Activated naive CD4-positive, alpha-beta T cell treated with anti-CD3 and anti-CD28 coated beads, Interleukin-2, amount 50 U/mL, for 72 hours (primary cell): ENCODE measurements around the gene DMRT3. TPM values are rescaled to one million over a fixed set of nuclear protein-coding genes. Genes with fewer than 3 reads are reported as not detected.

ENCODE experiments used
- ATAC-seq, 2 donors: fragments of 150-1000 bp; cut with Tn5 transposase; 2 replicates each; pipeline ENCODE4 v1.10.0; 2021; ENCODE audit warnings: mild to moderate bottlenecking in 2 of 2, moderate library complexity in 2 of 2
- DNase-seq, 2 donors: peaks; one replicate each; pipeline ENCODE4 v3.0.0; 2021 to 2022; ENCODE audit warnings: low spot score in 2 of 2
- H3K27ac Mint-ChIP-seq, 2 donors: one replicate each; pipeline ENCODE4 v1.8.0; 2022; ENCODE audit warnings: mild to moderate bottlenecking in 2 of 2, mixed read lengths in 2 of 2
- H3K36me3 Mint-ChIP-seq, 2 donors: one replicate each; pipeline ENCODE4 v1.8.0; 2022; ENCODE audit warnings: mixed read lengths in 2 of 2
- H3K9me3 Mint-ChIP-seq, 2 donors: one replicate each; pipeline ENCODE4 v1.8.0; 2022; ENCODE audit warnings: mixed read lengths in 2 of 2
- total RNA-seq, 2 donors: library from RNA; stranded (reverse); gene quantifications; one replicate each; pipeline ENCODE4 v1.2.3, GENCODE V29; 2022

The DMRT3 gene
- total RNA-seq = not detected

GRCh38 chr9:976258-976942, at the start of gene DMRT3:
DMRT3 (plus strand) TSS chr9:976655; CDS start chr9:977002, 347 bp downstream.
- peaks cover 9 to 18% of the 10 kb centered on the region in 2 donors for H3K36me3 Mint-ChIP-seq
- H3K9me3 Mint-ChIP-seq = no peaks in the 10 kb centered on the region
- DNase-seq = no peak
- peak within 1 kb of the TSS in 1 of 2 donors; percentile 84 for H3K27ac Mint-ChIP-seq
- ATAC-seq = peak in 1 of 2 donors; percentile 39

- ATAC-seq = no peak
- H3K36me3 Mint-ChIP-seq = no peaks in the 10 kb centered on the region
- no peak for DNase-seq
- no peaks in the 10 kb centered on the region for H3K9me3 Mint-ChIP-seq
- no peak overlapping the region for H3K27ac Mint-ChIP-seq
Measured at GRCh38 chr9:926976-927375, 49.5 kb upstream of the DMRT3 start.

GRCh38 chr9:928363-929042, 48.0 kb upstream of the DMRT3 start:
- Mint-ChIP-seq H3K27ac (no peak overlapping the region), H3K36me3 (no peaks in the 10 kb centered on the region), H3K9me3 (no peaks in the 10 kb centered on the region)
- ATAC-seq (peak in 1 of 2 donors; percentile 28), DNase-seq (peak in 1 of 2 donors; percentile 5)

GRCh38 chr9:929719-930118, 46.7 kb upstream of the DMRT3 start:
- Mint-ChIP-seq H3K27ac (no peak overlapping the region), H3K9me3 (no peaks in the 10 kb centered on the region), H3K36me3 (no peaks in the 10 kb centered on the region)
- ATAC-seq = no peak
- DNase-seq = no peak

- no peak for ATAC-seq
- no peak overlapping the region for H3K27ac Mint-ChIP-seq
- no peaks in the 10 kb centered on the region for H3K36me3 Mint-ChIP-seq
- peaks cover 3 to 5% of the 10 kb centered on the region in 2 donors for H3K9me3 Mint-ChIP-seq
- no peak for DNase-seq
Measured at GRCh38 chr9:933356-933755, 43.1 kb upstream of the DMRT3 start.

GRCh38 chr9:935348-935965, 41.0 kb upstream of the DMRT3 start:
- DNase-seq (no peak), ATAC-seq (no peak)
- Mint-ChIP-seq H3K9me3 (peaks cover 11 to 13% of the 10 kb centered on the region in 2 donors), H3K27ac (no peak overlapping the region), H3K36me3 (peaks cover 0 to 10% of the 10 kb centered on the region in 2 donors)

GRCh38 chr9:942805-943580, 33.5 kb upstream of the DMRT3 start:
- DNase-seq (no peak), ATAC-seq (peak in 1 of 2 donors; percentile 51)
- no peak overlapping the region for H3K27ac Mint-ChIP-seq
- H3K9me3 Mint-ChIP-seq = peaks cover 6 to 10% of the 10 kb centered on the region in 2 donors
- peaks cover 0 to 10% of the 10 kb centered on the region in 2 donors for H3K36me3 Mint-ChIP-seq

GRCh38 chr9:947985-948384, 28.5 kb upstream of the DMRT3 start:
- no peak overlapping the region for H3K27ac Mint-ChIP-seq
- no peaks in the 10 kb centered on the region for H3K36me3 Mint-ChIP-seq
- H3K9me3 Mint-ChIP-seq = no peaks in the 10 kb centered on the region
- no peak for ATAC-seq
- DNase-seq = no peak

- no peaks in the 10 kb centered on the region for H3K36me3 Mint-ChIP-seq
- ATAC-seq = no peak
- H3K27ac Mint-ChIP-seq = no peak overlapping the region
- no peak for DNase-seq
- H3K9me3 Mint-ChIP-seq = no peaks in the 10 kb centered on the region
Measured at GRCh38 chr9:948497-948896, 28.0 kb upstream of the DMRT3 start.

GRCh38 chr9:950139-950538, 26.3 kb upstream of the DMRT3 start:
- Mint-ChIP-seq H3K36me3 (no peaks in the 10 kb centered on the region), H3K27ac (no peak overlapping the region), H3K9me3 (no peaks in the 10 kb centered on the region)
- no peak for ATAC-seq
- DNase-seq = no peak

- Mint-ChIP-seq H3K9me3 (no peaks in the 10 kb centered on the region), H3K27ac (no peak overlapping the region), H3K36me3 (no peaks in the 10 kb centered on the region)
- DNase-seq (no peak), ATAC-seq (no peak)
Measured at GRCh38 chr9:952546-952945, 23.9 kb upstream of the DMRT3 start.

GRCh38 chr9:959105-959504, 17.4 kb upstream of the DMRT3 start:
- Mint-ChIP-seq H3K9me3 (no peaks in the 10 kb centered on the region), H3K36me3 (peaks cover 0 to 7% of the 10 kb centered on the region in 2 donors)
- ATAC-seq = no peak

GRCh38 chr9:959914-960313, 16.5 kb upstream of the DMRT3 start:
- ATAC-seq (no peak), DNase-seq (no peak)
- Mint-ChIP-seq H3K27ac (no peak overlapping the region), H3K36me3 (peaks cover 0 to 7% of the 10 kb centered on the region in 2 donors), H3K9me3 (no peaks in the 10 kb centered on the region)

More at GRCh38 chr9:959105-959504, 17.4 kb upstream of the DMRT3 start:
- no peak overlapping the region for H3K27ac Mint-ChIP-seq
- no peak for DNase-seq

GRCh38 chr9:962023-962422, 14.4 kb upstream of the DMRT3 start:
- DNase-seq (no peak), ATAC-seq (no peak)
- Mint-ChIP-seq H3K9me3 (no peaks in the 10 kb centered on the region), H3K36me3 (peaks cover 0 to 7% of the 10 kb centered on the region in 2 donors), H3K27ac (no peak overlapping the region)

- Mint-ChIP-seq H3K27ac (no peak overlapping the region), H3K36me3 (peaks cover 0 to 23% of the 10 kb centered on the region in 2 donors), H3K9me3 (no peaks in the 10 kb centered on the region)
- ATAC-seq = no peak
- DNase-seq = no peak
Measured at GRCh38 chr9:965497-965896, 11.0 kb upstream of the DMRT3 start.

GRCh38 chr9:966870-967269, 9.6 kb upstream of the DMRT3 start:
- H3K27ac Mint-ChIP-seq = no peak overlapping the region
- H3K36me3 Mint-ChIP-seq = peaks cover 0 to 18% of the 10 kb centered on the region in 2 donors
- no peak for ATAC-seq
- no peaks in the 10 kb centered on the region for H3K9me3 Mint-ChIP-seq
- DNase-seq = no peak

GRCh38 chr9:967436-967835, 9.0 kb upstream of the DMRT3 start:
- DNase-seq (no peak), ATAC-seq (no peak)
- no peak overlapping the region for H3K27ac Mint-ChIP-seq
- no peaks in the 10 kb centered on the region for H3K9me3 Mint-ChIP-seq
- H3K36me3 Mint-ChIP-seq = peaks cover 0 to 17% of the 10 kb centered on the region in 2 donors
